SU-DHL-6 (cell line): Measurements from ENCODE around the gene CACNG5.

Experiments used
- H2AFZ ChIP-seq: fragments of 200-600 bp; sonication (generic); 2 replicates; pipeline ENCODE4 v1.6.1; 2014; ENCODE audit warnings: low read depth, mild to moderate bottlenecking, moderate library complexity, mixed read lengths, antibody characterized with exemption, low read length; ENCODE audit not compliant: severe bottlenecking
- H3F3A ChIP-seq: fragments of 200-600 bp; shearing (Covaris generic); 2 replicates; pipeline ENCODE4 v1.6.0; 2016; ENCODE audit warnings: antibody characterized with exemption, mild to moderate bottlenecking; ENCODE audit not compliant: insufficient read depth
- H3K27ac ChIP-seq: fragments of 200-600 bp; sonication (generic); 2 replicates; pipeline ENCODE4 v1.5.1; 2016; ENCODE audit warnings: low read depth, mild to moderate bottlenecking, low read length, moderate library complexity, mixed read lengths
- H3K27me3 ChIP-seq: fragments of 200-600 bp; sonication (generic), shearing (Covaris generic); 2 replicates; pipeline ENCODE4 v1.6.0; 2014; ENCODE audit warnings: mild to moderate bottlenecking, low read length
- H3K36me3 ChIP-seq: fragments of 200-600 bp; sonication (generic); 2 replicates; pipeline ENCODE4 v1.6.1; 2014; ENCODE audit warnings: mild to moderate bottlenecking, low read length, mixed read lengths
- H3K4me2 ChIP-seq: fragments of 300-600, 200-600 bp; shearing (Covaris generic), sonication (generic); 2 replicates; pipeline ENCODE4 v1.6.0; 2014; ENCODE audit warnings: low read length, low read depth, mild to moderate bottlenecking; ENCODE audit not compliant: poor library complexity, severe bottlenecking
- H3K4me3 ChIP-seq: fragments of 200-600 bp; sonication (generic); 2 replicates; pipeline ENCODE4 v1.5.1; 2014; ENCODE audit warnings: antibody characterized with exemption, low read length, mild to moderate bottlenecking, mixed read lengths; ENCODE audit not compliant: insufficient read depth, poor library complexity, severe bottlenecking
- H3K79me2 ChIP-seq: fragments of 200-600 bp; sonication (generic); 2 replicates; pipeline ENCODE4 v1.6.1; 2014; ENCODE audit warnings: mild to moderate bottlenecking, low read length, moderate library complexity; ENCODE audit not compliant: insufficient read depth
- H3K9ac ChIP-seq: fragments of 200-600 bp; sonication (generic); 2 replicates; pipeline ENCODE4 v1.7.0; 2014; ENCODE audit warnings: mild to moderate bottlenecking, low read length
- H3K9me2 ChIP-seq: fragments of 200-600 bp; sonication (generic); replicated peaks from 2 replicates; pipeline ENCODE4 v1.6.1; 2014; ENCODE audit warnings: low read length; ENCODE audit not compliant: insufficient read depth
- H3K9me3 ChIP-seq: fragments of 200-600 bp; sonication (generic); 2 replicates; pipeline ENCODE4 v1.6.1; 2014; ENCODE audit warnings: low read length, mixed read lengths; ENCODE audit not compliant: insufficient read depth
- H4K20me1 ChIP-seq: fragments of 200-600 bp; sonication (generic); 2 replicates; pipeline ENCODE4 v1.6.1; 2014; ENCODE audit warnings: low read depth, mild to moderate bottlenecking, antibody characterized with exemption, low read length, moderate library complexity, mixed read lengths
- CTCF ChIP-seq: fragments of 200-600 bp; sonication (generic); IDR thresholded peaks from one replicate; pipeline ENCODE4 v1.5.1; 2017; ENCODE audit warnings: antibody characterized with exemption, mild to moderate bottlenecking, low read length, moderate library complexity; ENCODE audit not compliant: insufficient read depth, poor library complexity, severe bottlenecking
- EZH2phosphoT487 ChIP-seq: fragments of 200-600 bp; sonication (generic), shearing (Covaris generic); conservative IDR thresholded peaks from 2 replicates; pipeline ENCODE4 v1.6.1; 2018; ENCODE audit warnings: mild to moderate bottlenecking, antibody characterized with exemption, low read length, moderate library complexity, mixed read lengths

CACNG5 gene

DNA sequence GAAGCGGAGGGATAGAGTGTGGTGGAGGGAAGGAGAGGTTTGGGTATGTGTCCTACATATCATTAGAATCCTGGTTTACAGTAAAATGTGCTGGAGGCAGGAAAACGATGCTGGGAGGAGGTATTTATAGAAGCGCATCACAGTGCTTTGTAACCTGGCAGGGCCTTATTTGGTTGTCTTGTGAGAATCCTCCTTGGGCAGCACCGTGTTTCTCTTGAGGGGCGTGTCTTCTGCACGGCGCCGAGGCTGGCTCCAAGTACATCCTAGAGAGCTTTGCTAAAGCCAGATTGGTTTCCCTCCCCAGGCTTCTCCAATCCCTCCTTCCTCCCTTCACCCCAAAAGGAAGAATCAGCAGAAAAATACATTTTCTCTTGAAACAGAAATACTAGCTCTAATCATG lies 24.4 kb downstream of the CACNG5 start:
- H3K27me3 ChIP-seq = no peaks in the 10 kb centered on the region
- no peak overlapping the region for H3K4me2 ChIP-seq
- H2AFZ ChIP-seq = no peak overlapping the region
- no peaks in the 10 kb centered on the region for H3F3A ChIP-seq
- TF ChIP-seq EZH2phosphoT487 (no peak), CTCF (no peak)
- no peaks in the 10 kb centered on the region for H3K36me3 ChIP-seq
- no peaks in the 10 kb centered on the region for H4K20me1 ChIP-seq
- no peak overlapping the region for H3K4me3 ChIP-seq
- H3K27ac ChIP-seq = no peak overlapping the region
- no peaks in the 10 kb centered on the region for H3K9me2 ChIP-seq
- no peak overlapping the region for H3K9ac ChIP-seq
- no peaks in the 10 kb centered on the region for H3K9me3 ChIP-seq
- no peaks in the 10 kb centered on the region for H3K79me2 ChIP-seq

- Histone ChIP-seq H3K27me3 (no peaks in the 10 kb centered on the region), H3K4me2 (no peak overlapping the region), H3K9me3 (no peaks in the 10 kb centered on the region), H3K36me3 (no peaks in the 10 kb centered on the region), H3K27ac (no peak overlapping the region), H3K9ac (no peak overlapping the region), H3K4me3 (no peak overlapping the region), H2AFZ (no peak overlapping the region), H3F3A (no peaks in the 10 kb centered on the region), H3K79me2 (no peaks in the 10 kb centered on the region), H3K9me2 (no peaks in the 10 kb centered on the region), H4K20me1 (no peaks in the 10 kb centered on the region)
- TF ChIP-seq EZH2phosphoT487 (no peak), CTCF (no peak)
These were observed 25.3 kb downstream of the CACNG5 start for GRCh38 chr17:66860204-66860603.

GRCh38 chr17:66863820-66864219 lies 28.9 kb downstream of the CACNG5 start:
- no peaks in the 10 kb centered on the region for H3K9me2 ChIP-seq
- H3K79me2 ChIP-seq = no peaks in the 10 kb centered on the region
- no peak overlapping the region for H2AFZ ChIP-seq
- H3K27me3 ChIP-seq = no peaks in the 10 kb centered on the region
- H3K4me3 ChIP-seq = no peak overlapping the region
- no peaks in the 10 kb centered on the region for H3F3A ChIP-seq
- no peak overlapping the region for H3K4me2 ChIP-seq
- H3K27ac ChIP-seq = no peak overlapping the region
- no peaks in the 10 kb centered on the region for H4K20me1 ChIP-seq
- H3K9me3 ChIP-seq = no peaks in the 10 kb centered on the region
- TF ChIP-seq CTCF (no peak), EZH2phosphoT487 (no peak)
- H3K36me3 ChIP-seq = no peaks in the 10 kb centered on the region
- H3K9ac ChIP-seq = no peak overlapping the region

DNA sequence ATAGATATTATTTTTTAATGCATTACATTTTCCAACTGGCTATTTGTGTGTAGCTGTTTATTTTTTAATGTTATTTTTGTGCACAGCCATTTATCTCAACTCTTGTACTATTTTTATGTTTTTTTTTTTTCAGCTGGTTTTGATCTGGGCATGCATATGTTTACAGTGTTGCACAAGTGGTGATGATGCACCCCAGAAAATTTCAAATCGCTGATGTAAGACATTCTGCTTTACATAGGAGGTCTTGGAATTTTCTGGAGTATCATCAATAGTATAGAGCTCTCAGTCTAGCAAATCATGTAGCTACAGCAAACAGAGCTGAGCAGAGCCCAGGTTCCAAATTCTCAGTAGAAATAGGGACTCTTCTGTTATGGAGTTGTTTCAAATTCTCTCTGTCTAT lies 30.2 kb downstream of the CACNG5 start:
- H3K4me3 ChIP-seq = no peak overlapping the region
- no peaks in the 10 kb centered on the region for H3K9me2 ChIP-seq
- H3K79me2 ChIP-seq = no peaks in the 10 kb centered on the region
- TF ChIP-seq EZH2phosphoT487 = no peak
- TF ChIP-seq CTCF = no peak
- H4K20me1 ChIP-seq = no peaks in the 10 kb centered on the region
- no peaks in the 10 kb centered on the region for H3K36me3 ChIP-seq
- no peaks in the 10 kb centered on the region for H3K27me3 ChIP-seq
- H3K9ac ChIP-seq = no peak overlapping the region
- H3K4me2 ChIP-seq = no peak overlapping the region
- H2AFZ ChIP-seq = no peak overlapping the region
- H3F3A ChIP-seq = no peaks in the 10 kb centered on the region
- no peak overlapping the region for H3K27ac ChIP-seq
- no peaks in the 10 kb centered on the region for H3K9me3 ChIP-seq
